ENCODE results near the gene SEMA5A. TPM values are rescaled to one million over a fixed set of nuclear protein-coding genes. Genes with fewer than 3 reads are reported as not detected.
A peak's percentile ranks its signal among the peaks of the same experiment; 100 is the strongest.
"Not testable (repeated sequence)": the region's sequence is repeated elsewhere in the genome, so short reads cannot be mapped to it uniquely, and the experiment has no call there.

The SEMA5A gene
- total RNA-seq, 1 donor from 2014 or later, result 29.3 TPM

DNA sequence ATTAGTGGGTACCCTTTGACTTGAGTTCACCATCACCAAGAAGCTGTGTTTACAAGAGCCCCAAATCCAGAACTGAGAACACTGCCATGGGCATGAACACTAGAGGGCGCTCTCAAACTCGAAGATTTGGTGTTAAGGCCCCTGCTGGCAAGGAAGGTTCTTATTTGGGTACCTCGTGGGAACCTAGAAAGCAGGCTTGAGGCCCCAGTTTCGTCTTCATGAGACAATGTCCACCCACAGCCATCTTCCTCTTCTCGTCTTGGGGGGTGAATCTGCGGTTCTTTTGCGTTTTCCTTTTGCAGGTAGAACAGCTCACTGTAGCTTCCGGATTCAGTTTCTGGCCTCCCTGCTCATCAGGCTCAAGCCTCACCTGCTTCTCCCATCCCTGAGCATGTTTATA lies 184.0 kb downstream of the SEMA5A start:
- peak; percentile 53 for DNase-seq (ENCODE audit: low spot score)

DNA sequence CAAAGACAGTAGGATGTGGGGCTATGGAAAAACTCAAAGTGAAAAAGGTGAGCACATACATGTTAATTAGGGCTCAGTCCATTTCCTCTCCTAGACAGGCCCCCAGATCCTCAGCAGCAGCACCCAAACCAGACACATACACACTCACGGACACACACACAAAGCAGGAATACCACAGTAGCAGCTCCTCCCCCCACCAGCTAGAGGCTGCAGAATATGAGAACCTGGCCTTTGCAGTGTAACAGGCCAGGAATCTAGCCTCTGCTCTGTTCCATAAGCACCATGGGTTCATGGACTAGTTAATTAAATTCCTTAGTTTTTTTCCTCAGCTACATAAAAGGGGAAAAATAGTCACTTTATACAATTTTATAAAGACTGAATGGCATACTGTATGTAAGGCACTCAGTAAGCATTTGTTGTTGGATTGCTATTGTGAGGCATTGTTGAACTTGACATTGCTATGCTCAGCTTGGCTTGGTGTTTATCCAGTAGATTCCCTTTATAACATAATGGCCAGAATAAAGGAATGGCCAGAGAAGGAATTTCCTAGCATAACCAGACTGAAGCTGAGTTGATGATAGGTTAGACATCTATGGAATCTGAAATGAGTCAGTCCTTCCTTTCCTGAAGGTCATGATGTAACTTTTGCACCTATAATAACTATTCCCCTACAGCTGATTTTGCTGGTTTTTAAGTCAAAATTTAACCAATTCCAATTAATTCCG lies 186.8 kb downstream of the SEMA5A start:
- no peak for DNase-seq (ENCODE audit: low spot score)

DNA sequence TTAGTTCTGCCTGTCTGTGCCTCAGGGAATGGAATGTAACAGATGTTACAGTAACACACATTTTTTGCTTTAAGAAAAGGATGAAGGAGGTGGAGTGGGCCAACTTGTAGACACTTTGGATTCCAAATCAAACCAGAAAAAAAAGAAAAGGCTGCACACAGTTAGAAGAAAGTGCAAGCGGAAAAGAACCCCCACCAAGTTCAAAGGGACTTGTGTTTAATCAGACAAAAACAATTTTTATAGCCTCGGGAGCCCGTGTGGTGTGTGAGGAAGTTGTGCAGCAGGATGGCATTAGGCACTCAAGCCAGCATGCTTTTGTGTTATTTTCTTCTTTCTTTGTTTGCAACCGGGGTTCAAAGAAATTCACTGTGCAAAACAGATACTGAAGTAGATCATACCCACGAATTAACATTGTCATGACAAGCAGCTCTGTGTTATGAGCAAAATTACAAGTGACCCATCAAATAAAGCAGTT lies 189.5 kb downstream of the SEMA5A start:
- DNase-seq (ENCODE audit: low spot score), result no peak

DNA sequence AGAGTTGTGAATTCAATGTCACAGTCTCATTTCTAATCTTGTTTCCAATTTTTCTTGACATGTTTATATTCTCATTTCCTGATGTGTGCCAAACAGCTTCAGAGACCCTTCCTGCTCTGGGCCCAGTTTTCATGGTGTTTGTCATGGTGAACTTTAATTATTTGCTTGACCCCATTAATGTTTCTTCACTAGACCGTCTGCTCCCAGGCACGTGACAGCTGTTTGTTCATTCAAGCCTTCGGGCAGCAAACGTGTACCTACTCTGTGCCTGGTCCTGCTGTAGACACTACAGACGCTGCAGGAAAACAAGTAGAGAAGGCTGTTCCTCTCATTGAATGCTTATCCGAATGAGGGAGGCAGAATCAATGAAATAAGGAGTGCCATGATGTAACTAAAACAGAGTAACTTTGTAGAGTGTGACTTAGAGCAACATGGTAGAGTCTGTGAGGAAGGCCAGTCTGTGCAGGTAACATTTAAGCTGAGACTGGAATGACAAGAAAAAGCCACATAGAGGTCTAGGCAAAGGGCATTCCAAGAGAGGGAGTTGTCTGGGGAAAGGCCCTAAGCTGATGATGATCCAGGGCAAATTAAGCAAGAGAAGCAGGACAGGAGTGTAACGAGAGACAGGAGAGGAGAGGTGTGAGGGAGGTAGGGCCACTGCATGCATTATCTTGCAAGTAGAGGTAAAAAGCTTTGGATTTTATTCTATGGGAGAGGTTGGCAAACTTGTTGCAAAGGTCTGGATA lies 191.4 kb downstream of the SEMA5A start:
- DNase-seq (ENCODE audit: low spot score), result no peak

DNA sequence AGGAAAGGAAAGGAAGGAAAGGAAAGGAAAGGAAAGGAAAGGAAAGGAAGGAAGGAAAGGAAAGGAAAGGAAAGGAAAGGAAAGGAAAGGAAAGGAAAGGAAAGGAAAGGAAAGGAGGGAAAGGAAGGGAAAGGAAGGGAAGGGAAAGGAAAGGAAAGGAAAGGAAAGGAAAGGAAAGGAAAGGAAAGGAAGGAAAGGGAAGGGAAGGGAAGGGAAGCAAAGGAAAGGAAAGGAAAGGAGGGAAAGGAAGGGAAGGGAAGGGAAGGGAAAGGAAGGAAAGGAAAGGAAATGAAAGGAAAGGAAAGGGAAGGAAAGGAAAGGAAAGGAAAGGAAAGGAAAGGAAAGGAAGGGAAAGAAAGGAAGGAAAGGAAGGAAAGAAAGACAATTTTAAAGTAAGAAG lies 192.8 kb downstream of the SEMA5A start:
- not testable (repeated sequence) for DNase-seq (ENCODE audit: low spot score)

DNA sequence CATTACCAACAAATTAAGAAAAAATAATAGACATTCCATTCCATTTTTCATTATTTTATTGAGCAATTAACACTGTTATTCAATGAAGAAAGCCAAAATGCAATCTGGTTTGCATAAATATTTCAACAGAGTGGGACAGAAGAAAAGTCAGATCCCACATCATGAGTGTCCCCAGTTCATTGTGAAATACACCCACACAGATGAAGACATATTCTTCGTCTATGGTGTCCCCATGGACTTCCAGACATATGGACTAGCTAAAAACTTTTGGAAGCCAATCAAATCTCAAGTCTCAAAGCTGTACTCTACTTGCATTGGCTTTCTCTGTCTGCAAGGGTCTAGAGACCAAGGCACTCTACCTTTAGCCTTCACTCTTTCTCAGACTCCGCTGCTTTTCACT lies 194.3 kb downstream of the SEMA5A start:
- no peak for DNase-seq (ENCODE audit: low spot score)

DNA sequence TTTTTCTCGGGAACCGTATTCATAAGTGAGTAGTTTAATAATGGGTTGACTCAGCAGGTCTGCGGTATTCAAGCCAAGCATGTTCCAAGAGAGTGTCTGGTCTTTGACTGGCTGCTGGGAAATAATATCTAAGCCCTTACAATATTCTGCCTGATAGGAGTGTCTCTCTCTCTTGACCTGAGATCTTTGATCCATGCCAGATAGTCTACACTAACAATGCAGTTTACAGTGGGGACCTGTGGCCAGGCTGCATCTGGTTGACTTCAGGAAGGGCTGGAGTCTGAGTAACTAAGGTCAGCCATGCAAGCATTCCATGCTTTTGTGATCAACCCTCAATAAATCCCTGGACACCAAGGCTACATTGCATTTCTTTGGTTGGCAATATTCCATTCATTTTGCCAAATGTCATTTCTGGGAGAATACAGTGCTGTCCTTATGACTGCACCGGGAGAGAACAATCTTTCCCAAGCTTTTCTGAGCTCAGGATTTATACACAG lies 195.5 kb downstream of the SEMA5A start:
- no peak for DNase-seq (ENCODE audit: low spot score)

DNA sequence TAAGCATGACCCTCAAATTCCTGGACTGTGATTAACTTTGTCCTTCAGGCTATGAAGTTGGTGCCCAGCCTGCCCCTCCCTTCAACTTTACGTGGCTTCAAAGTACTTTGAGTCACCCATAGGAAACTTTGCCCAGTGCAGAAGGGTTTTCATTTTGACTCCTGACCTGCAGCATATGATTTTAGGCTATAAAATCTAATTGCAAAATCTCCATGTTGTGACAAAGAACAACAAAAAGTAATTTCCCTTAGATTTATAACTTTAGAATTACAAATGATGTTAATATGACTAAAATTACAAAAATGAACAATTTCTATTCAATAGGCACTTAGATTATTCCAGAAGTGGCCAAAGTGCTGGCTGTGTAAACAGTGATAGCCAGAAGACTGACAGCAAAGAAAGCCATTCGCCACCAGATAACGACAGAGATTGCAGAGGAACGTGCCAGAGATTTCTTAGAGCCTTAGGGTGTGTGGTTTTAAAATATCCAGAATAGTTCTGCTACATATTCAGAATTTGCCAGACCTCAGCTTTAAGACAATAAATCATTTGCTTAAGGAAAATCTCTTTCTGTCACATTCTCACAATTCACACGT lies 197.4 kb downstream of the SEMA5A start:
- no peak for DNase-seq (ENCODE audit: low spot score)

DNA sequence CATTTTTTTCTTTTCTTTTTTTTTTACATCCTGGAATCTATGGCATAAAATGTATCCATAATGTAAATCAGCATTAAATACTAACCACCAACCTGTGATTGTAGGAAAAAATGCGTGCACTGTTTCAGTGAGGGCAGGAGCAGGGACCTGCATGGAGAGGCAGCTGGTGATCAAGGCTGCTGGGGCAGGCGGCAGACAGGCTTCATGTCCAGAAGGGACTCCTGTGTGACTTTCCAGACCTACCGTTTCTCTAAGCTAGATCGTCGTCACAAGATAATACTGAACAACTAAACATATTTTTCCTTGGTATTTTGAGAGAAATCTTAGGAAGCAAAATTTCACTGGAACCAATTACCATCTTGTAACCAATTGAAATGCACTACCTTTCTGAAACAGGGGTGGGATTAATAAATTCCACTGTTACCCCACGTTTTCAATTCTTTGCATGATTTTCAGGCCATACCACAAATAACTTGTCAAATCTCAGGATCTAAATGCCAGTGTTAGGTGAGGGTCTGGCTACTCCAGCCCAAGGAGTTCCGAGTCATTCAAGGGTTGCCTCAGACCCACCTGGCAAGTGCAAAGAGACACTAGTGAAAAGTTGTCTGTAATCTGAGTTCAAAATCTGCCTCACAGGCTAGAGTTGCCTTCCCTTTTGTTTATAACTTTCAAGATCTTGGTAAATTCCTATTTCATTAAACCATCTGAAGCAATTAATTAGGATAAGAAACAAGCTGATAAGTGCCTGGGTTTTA lies 198.2 kb downstream of the SEMA5A start:
- DNase-seq (ENCODE audit: low spot score), result no peak

DNA sequence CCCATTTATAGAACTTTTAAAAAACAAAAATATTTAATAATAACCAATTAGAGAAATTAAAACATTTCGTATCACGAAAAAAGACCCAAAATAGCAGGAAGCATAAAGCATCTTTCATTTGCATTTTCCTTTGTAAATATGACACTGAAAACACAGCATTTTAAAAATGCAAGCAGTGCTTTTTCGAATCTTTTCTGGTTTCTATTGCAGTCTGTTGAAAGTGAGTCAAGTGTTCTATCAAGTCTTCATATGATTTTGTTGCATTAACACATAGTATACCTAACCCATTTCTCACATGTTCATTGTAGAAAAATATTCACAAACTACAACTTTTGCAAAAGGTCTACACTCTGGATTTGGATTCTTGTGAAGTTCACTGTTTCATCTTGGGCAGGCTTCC lies 198.8 kb downstream of the SEMA5A start:
- no peak for DNase-seq (ENCODE audit: low spot score)

DNA sequence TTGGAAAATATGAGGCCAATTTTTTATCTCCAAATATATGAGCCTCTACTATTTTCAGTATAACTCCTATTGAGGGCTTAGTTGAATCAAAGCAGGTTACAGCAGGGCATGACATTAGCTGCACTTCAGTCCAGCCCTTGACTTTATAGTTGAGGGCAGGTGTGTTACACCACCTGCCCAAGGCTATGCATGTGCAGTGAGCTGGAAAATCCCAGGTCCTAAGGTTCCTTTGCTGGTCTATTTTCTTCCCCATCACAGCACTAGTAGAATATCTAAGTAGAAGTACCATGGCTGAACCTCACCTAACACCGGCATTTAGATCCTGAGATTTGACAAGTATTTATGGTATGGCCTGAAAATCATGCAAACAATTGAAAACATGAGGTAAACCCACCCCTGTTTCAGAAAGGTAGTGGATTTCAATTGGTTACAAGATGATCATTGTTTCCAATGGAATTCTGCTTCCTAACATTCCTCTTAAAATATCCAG lies 201.1 kb downstream of the SEMA5A start:
- no peak for DNase-seq (ENCODE audit: low spot score)

DNA sequence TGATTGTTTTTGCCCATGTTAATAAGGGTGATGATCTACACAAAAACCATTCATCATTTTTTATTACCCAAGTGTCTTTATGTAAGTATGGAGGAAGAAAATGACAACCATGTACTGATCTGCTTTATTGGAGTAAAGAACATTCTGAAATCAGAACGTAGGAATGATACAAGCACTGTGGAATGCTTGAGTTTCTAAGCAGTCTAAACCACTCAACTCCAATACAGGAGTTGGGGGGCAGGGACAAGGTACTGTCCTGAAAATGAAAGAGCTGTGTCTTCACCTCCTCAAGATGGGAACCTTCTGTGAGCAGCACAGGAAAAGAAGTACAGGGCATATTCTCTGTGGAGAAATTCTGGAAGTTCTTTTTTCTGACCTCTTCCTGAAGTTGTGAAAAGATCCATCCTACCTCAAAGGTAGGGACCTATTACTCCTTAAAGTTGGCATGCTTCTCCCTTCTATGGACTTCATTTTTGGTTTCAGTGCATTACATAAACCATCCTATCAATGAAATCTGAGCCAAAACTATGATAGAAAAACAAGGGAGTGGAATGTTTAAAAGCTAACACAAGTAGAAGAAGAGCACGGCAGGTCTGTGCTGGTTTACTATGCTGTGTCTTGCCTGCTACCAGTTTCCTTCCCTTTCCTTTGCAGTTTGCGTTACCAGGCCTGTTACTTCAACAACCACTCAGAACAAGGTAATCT lies 202.6 kb downstream of the SEMA5A start:
- DNase-seq (ENCODE audit: low spot score), result no peak

DNA sequence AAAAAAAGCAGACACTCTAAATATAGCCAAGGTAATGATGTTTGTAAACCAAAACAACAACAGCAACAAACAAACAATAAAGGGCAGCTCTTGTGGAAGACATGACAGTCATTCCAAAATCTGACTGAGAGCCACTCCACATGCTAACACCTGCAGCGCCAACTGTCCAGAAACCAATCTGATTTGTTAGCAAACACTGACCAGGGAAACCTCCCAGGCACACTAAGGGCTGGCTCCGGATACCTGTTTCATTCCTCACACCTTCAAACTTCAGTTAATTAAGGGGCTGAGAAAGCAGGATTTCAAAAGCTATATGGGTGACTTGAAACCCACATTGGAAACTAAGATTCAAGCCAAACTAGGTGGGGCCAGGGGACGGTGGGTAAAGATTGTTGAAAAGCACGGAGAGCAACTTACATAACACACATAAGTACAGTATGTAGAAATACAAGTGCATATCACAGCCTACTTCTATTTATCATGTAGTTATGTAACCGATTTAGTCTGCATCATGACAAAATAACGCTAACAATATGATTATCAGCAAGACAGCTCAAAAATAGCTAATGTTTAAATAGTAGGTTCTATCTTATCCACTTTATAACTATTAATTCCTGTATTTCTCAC lies 203.6 kb downstream of the SEMA5A start:
- no peak for DNase-seq (ENCODE audit: low spot score)

DNA sequence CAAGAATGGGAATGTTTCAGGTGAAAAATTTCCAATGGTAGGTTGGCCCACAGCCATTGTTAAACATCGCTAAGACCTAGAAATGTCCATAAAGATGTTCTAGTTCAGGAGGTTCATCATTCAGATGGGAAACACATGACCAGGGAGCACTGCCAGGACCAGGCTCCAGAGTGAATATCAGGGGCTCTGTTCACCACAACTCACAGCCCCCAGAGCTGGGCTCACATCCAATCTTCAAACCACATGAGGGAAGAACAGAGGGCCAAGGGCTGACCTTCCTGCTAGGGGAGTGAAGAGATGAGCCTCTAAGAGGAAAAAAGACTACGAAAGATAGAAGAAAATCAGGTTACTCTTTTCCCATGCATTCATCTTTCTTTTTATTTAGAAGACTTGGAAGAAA lies 205.8 kb downstream of the SEMA5A start:
- no peak for DNase-seq (ENCODE audit: low spot score)

DNA sequence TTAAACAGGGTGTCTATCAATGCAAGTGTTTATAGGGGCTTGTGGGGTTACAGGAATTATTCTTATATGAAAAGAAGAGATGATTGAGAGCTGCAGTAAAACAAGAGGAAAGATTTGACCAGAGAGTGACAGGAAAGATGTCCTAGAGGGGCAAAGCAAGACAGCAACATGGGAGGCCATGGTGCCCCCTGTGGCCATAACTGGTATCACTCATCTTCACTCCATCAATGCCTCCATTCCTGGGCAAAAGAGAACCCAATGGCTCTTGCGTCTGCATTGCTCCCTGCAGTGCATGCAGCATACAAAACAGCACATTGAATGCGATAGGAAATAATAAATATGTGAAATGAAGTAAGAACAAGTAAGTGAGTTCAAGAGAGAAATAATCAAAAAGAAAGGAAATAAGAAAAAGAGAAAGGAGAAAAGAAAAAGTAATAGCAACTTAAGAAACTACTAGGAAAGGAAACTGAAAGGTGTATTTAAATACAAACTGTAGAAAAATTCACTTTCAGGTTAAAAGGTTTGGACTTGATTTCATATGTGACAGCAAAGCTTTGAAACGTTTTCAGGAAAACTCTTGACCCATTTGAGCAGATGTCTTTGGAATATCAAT lies 206.6 kb downstream of the SEMA5A start:
- DNase-seq (ENCODE audit: low spot score), result no peak

DNA sequence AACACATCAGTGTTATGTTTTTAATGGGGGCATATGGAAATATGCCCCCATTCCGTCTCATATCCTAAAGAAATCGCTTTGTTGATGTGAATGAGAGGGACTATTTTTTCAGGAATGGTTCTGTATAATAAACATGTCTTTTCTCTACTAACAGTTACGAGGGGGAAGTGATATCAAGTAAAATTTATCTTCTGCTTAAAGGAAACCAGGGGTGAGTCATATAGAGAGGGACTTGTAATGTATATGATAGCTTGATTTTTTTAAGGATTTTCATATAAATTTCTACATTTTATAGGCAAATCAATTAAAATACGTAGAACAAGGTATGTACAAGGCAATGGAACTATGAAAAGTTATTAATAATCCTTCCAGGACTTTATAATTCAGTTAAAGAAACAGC lies 207.1 kb downstream of the SEMA5A start:
- DNase-seq (ENCODE audit: low spot score), result no peak

DNA sequence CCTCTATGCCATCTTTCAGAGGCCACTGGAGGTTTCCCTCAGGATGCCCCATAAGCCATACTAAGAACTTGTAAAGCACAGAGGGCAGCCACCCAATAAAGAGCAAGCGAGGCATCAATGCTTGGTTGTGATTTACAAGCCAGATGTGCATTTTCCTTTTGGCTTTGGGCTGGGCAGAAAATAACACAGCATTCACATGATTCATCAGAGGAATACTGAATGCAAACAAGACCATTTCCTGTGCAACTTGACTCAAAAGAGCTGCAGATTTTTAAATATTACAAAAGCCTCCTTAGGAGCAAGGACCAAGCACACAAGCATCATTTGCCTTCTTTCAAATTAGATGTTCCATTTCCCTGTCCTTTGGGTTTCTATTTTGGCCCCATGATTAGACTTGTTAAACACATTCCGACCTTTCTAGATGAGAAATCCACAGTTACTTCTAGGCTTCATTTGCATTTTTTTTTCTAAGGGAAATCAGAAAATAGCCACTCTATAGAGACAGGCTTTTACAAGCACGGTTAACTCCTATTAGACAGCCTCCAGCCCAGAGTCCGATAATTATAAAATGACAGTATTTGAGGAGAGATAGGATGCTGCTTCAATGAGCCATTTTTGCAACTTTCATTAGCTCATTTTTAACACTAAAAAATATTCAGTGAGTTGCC lies 207.8 kb downstream of the SEMA5A start:
- DNase-seq (ENCODE audit: low spot score), result no peak

DNA sequence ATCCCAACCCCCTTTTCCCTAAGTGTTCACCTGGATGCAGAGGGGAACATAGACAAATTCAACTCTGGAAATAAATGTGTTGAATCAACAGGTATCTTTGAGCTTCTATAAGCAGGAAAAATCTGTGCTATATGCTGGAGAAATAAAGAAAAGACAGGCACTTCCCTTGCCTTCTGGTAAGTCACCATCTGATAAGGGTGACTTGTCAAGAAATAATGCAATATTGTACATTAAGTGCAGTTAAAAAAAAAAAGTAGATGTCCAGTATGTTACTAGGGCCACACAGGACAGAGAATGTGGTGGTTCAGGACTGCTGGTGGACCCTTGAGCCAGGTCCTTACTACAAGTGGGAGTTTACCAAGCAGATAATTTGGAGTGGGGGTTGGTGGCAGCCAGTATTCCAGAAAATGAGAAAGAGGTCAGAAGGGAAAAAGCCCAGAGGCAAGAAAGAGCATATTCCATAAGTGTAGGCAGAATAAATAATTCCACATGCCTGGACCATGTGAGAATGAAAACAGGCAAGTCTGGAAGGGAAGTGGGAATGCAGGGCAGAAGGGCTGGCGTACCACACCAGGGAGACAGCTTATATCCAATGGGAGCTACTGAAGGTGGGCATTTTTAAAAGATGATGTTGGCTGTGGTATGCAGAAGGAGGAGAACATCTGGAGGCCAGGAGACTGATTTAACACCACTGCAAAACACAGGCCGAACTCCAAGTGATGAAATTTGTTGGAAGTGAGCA lies 209.9 kb downstream of the SEMA5A start:
- DNase-seq (ENCODE audit: low spot score), result no peak

DNA sequence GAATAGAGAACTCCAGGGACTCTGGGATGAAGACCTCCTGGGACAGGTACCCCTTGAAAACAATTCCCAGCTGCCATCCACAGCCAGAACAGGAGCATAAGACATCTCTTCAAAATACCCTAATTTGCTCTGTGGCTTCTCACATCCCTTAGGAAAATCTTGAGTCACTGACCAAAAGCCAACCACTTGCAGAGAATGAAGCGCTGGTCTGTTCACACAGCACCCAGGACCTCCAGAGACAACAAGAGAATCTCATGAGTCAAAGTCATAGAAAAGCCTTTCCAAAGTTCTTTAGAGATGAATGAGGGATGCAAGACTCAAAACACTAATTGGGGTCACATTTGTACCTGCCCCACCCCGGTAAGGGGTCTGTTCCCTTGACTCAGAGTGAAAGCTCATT lies 210.6 kb downstream of the SEMA5A start:
- DNase-seq (ENCODE audit: low spot score), result no peak

All from mucosa of gallbladder (tissue), 1 donor.